ENCODE data around the gene ASGR1. TPM values are rescaled to one million over a fixed set of nuclear protein-coding genes. Genes with fewer than 3 reads are reported as not detected.

ASGR1 gene
- total RNA-seq, 1 experiment from 2014 or later, result 1.3 TPM

DNA sequence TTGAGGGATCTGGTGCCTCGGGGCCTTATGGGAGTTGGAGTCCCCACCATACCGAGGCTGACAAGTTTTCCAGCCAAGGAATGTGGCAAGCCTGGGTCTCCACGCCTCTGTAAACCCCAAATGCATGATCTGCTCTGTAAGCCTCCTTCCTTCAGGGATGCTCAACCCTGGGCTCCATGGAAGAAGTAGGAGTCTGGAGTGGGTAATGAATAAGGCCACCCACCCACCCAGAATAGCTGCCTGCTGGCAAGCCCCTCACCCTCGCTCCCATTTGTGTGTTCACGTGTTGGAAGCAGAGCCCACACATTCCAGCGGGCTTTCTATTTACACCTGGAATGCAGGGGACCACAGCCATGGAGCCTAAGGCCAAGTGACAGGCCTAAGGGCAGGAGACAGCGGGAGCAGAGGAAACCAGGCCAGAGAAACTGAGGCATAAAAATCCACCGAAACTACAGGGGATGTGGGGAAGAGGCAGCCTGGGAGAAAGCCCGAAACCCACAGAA, 36.0 kb upstream of the ASGR1 start:
- ChIA-PET POLR2A (no interaction called here), CTCF (interaction anchor here (0.5 kb wide), 1 partner anchor 38 kb away, joined by 3 read pairs; no protein-coding TSS in a partner anchor)
- no TSS peak for BruUV-seq (replicated peaks)
- peaks cover 29% of the 10 kb centered on the region for H3K4me1 ChIP-seq (ENCODE audit: control insufficient read depth, insufficient read depth, low read length)
- H3K27ac ChIP-seq (ENCODE audit: low read length), result peak overlapping the region; percentile 71
- intact Hi-C loops (cut with micrococcal nuclease; ENCODE audit: unreplicated experiment) (no loop called here), in situ Hi-C loops (cut with HindIII; ENCODE audit: low pct_unique_long_range_greater_than_20kb, low sequenced_read_pairs) (no loop called here)
- TF ChIP-seq, protein P1, sequence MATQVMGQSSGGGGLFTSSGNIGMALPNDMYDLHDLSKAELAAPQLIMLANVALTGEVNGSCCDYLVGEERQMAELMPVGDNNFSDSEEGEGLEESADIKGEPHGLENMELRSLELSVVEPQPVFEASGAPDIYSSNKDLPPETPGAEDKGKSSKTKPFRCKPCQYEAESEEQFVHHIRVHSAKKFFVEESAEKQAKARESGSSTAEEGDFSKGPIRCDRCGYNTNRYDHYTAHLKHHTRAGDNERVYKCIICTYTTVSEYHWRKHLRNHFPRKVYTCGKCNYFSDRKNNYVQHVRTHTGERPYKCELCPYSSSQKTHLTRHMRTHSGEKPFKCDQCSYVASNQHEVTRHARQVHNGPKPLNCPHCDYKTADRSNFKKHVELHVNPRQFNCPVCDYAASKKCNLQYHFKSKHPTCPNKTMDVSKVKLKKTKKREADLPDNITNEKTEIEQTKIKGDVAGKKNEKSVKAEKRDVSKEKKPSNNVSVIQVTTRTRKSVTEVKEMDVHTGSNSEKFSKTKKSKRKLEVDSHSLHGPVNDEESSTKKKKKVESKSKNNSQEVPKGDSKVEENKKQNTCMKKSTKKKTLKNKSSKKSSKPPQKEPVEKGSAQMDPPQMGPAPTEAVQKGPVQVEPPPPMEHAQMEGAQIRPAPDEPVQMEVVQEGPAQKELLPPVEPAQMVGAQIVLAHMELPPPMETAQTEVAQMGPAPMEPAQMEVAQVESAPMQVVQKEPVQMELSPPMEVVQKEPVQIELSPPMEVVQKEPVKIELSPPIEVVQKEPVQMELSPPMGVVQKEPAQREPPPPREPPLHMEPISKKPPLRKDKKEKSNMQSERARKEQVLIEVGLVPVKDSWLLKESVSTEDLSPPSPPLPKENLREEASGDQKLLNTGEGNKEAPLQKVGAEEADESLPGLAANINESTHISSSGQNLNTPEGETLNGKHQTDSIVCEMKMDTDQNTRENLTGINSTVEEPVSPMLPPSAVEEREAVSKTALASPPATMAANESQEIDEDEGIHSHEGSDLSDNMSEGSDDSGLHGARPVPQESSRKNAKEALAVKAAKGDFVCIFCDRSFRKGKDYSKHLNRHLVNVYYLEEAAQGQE (IDR thresholded peaks at IDR 0.05; ENCODE audit: insufficient read depth in 1 of 2, low read depth in 2 of 2, low read length in 1 of 2), result no peak
- TF ChIP-seq SIN3A (IDR thresholded peaks at IDR 0.05; ENCODE audit: borderline replicate concordance, insufficient read depth, low read depth, low read length) (no peak), TCF7L2 (IDR thresholded peaks at IDR 0.05; ENCODE audit: low read depth, low read length) (no peak), POLR2AphosphoS5 (IDR thresholded peaks at IDR 0.05; ENCODE audit: low read depth, low read length) (no peak)
- TF ChIP-seq, protein P2, sequence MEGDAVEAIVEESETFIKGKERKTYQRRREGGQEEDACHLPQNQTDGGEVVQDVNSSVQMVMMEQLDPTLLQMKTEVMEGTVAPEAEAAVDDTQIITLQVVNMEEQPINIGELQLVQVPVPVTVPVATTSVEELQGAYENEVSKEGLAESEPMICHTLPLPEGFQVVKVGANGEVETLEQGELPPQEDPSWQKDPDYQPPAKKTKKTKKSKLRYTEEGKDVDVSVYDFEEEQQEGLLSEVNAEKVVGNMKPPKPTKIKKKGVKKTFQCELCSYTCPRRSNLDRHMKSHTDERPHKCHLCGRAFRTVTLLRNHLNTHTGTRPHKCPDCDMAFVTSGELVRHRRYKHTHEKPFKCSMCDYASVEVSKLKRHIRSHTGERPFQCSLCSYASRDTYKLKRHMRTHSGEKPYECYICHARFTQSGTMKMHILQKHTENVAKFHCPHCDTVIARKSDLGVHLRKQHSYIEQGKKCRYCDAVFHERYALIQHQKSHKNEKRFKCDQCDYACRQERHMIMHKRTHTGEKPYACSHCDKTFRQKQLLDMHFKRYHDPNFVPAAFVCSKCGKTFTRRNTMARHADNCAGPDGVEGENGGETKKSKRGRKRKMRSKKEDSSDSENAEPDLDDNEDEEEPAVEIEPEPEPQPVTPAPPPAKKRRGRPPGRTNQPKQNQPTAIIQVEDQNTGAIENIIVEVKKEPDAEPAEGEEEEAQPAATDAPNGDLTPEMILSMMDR (IDR thresholded peaks at IDR 0.05), result peak; percentile 16
- peak overlapping the region; percentile 47 to 70 for H3K4me3 ChIP-seq (ENCODE audit: low read depth in 2 of 2, low read length in 2 of 2)
- ATAC-seq (peak; percentile 11; the same call in 1 of the 2 replicates), DNase-seq (ENCODE audit: low read depth, low spot score) (no peak)
- no peaks in the 10 kb centered on the region for H3K27me3 ChIP-seq (ENCODE audit: control insufficient read depth, insufficient read depth, low read length)
- H3K36me3 ChIP-seq (ENCODE audit: control insufficient read depth, insufficient read depth, low read length), result no peaks in the 10 kb centered on the region; the same call in 1 of the 2 replicates
- no peaks in the 10 kb centered on the region for H3K9me3 ChIP-seq (ENCODE audit: control insufficient read depth, insufficient read depth, low read depth, low read length)

DNA sequence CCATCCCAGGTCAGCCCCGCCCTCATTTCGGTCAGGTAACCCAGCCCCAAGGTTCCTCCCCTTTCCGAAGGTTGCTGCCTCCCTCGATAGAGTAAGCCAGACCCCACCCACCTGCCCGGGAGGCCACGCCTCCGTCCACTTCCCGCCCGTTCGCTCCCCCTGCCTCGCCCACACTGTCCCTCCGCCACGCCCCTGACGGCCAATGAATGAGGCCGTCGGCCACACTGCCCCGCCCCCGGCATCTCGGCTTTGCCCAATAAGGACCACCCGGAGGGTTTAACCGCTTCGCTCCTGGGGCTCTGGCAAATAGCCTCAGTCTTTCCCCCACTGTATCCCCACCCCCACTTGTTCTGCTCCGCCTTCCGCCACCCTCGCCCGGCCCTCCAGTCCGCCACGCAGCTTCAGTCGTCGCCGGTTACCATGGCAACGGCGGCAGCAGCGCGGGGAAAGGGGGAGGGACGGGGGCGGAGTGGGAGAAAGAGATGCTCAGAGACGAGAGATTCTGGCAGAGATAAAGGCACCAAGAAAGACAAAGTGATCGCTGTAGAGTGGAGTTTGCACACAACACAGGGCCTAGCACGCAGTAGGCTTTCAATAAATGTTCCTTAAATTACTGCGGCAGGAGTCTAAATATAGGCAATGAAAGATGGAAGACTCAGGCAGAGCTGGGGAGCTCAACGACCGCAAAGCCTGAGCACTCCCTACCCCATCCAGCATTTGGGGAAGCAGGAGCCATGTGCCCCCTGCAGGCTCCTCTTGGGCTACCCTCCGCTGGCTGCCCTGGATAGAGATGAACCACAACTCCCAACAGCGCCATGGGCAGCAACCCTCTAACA, 35.3 kb upstream of the ASGR1 start:
- in situ Hi-C loops (cut with HindIII; ENCODE audit: low pct_unique_long_range_greater_than_20kb, low sequenced_read_pairs), result no loop called here
- ChIA-PET POLR2A (no interaction called here), CTCF (interaction anchor here (0.6 to 0.7 kb wide), 2 partner anchors 139 to 193 kb away, joined by 3 read pairs; no protein-coding TSS in a partner anchor)
- TF ChIP-seq POLR2AphosphoS5 (IDR thresholded peaks at IDR 0.05; ENCODE audit: low read depth, low read length), result no peak
- TF ChIP-seq, protein P2 (IDR thresholded peaks at IDR 0.05), result peak; percentile 76
- ATAC-seq, result peak; percentile 86
- Histone ChIP-seq H3K27me3 (ENCODE audit: control insufficient read depth, insufficient read depth, low read length) (no peaks in the 10 kb centered on the region), H3K27ac (ENCODE audit: low read length) (peak overlapping the region; percentile 63; the same call in 1 of the 2 replicates), H3K4me1 (ENCODE audit: control insufficient read depth, insufficient read depth, low read length) (peaks cover 28% of the 10 kb centered on the region), H3K36me3 (ENCODE audit: control insufficient read depth, insufficient read depth, low read length) (no peaks in the 10 kb centered on the region), H3K4me3 (ENCODE audit: low read depth in 2 of 2, low read length in 2 of 2) (peak overlapping the region; percentile 47 to 70), H3K9me3 (ENCODE audit: control insufficient read depth, insufficient read depth, low read depth, low read length) (no peaks in the 10 kb centered on the region)
- intact Hi-C loops (cut with micrococcal nuclease; ENCODE audit: unreplicated experiment), result no loop called here
- peak; percentile 92 for DNase-seq (ENCODE audit: low read depth, low spot score)
- BruUV-seq (replicated peaks), result no TSS peak
